H1 (cell line): ENCODE measurements around the gene PARP1. TPM values are rescaled to one million over a fixed set of nuclear protein-coding genes. Genes with fewer than 3 reads are reported as not detected.

ENCODE experiments used
- CTCF ChIA-PET: fragments of 300-600 bp; sonication (Branson Sonifier 250); formaldehyde crosslinking; loops from one replicate; lab custom pipeline; 2021; ENCODE audit not compliant: partially characterized antibody; lab: Charles Lee
- POLR2A ChIA-PET: fragments of 300-600 bp; sonication (Branson Sonifier 250); formaldehyde crosslinking; loops from one replicate; lab custom pipeline; 2021; ENCODE audit warnings: inconsistent platforms; ENCODE audit not compliant: partially characterized antibody; lab: Charles Lee
- DNase-seq, 2 experiments: peaks; one replicate each; pipeline versions ENCODE4 v3.0.0 to v3.0.0-alpha.2; 2010 to 2022; ENCODE audit warnings: low spot score in 2 of 2, low read depth in 1 of 2, mixed read lengths in 1 of 2
- FAIRE-seq: peaks from 2 replicates; lab custom pipeline; 2011; peaks lifted over from hg19 to GRCh38; lab: Jason Lieb, UNC
- H2AFZ ChIP-seq: 2 replicates; pipeline ENCODE4 v1.8.1; 2012; ENCODE audit warnings: low read length, inconsistent platforms
- H2AK5ac ChIP-seq: 2 replicates; pipeline ENCODE4 v1.6.1; 2013; ENCODE audit warnings: low read depth, low read length
- H2BK120ac ChIP-seq: replicated peaks from 2 replicates; pipeline ENCODE3; 2013; ENCODE audit warnings: low read depth, low read length, inconsistent platforms
- H2BK12ac ChIP-seq: 2 replicates; pipeline ENCODE4 v1.6.1; 2013; ENCODE audit warnings: low read depth, low read length
- H2BK15ac ChIP-seq: 2 replicates; pipeline ENCODE4 v1.6.1; 2013; ENCODE audit warnings: low read length
- H2BK20ac ChIP-seq: 2 replicates; pipeline ENCODE4 v1.6.1; 2013; ENCODE audit warnings: low read length
- H2BK5ac ChIP-seq: 2 replicates; pipeline ENCODE4 v1.6.1; 2013; ENCODE audit warnings: low read depth, low read length
- H3K14ac ChIP-seq: 2 replicates; pipeline ENCODE4 v1.6.1; 2013; ENCODE audit warnings: inconsistent platforms; ENCODE audit not compliant: insufficient read length
- H3K18ac ChIP-seq: 2 replicates; pipeline ENCODE4 v1.6.1; 2013; ENCODE audit warnings: low read length; ENCODE audit errors: extremely low read depth
- H3K23ac ChIP-seq: 2 replicates; pipeline ENCODE4 v1.6.1; 2013; ENCODE audit warnings: inconsistent platforms; ENCODE audit not compliant: insufficient read length
- H3K23me2 ChIP-seq: 2 replicates; pipeline ENCODE4 v1.6.1; 2013; ENCODE audit warnings: low read depth, low read length
- H3K27ac ChIP-seq: 2 replicates; pipeline ENCODE4 v1.6.1; 2011; ENCODE audit warnings: low read depth, low read length, inconsistent platforms
- H3K27me3 ChIP-seq, 4 experiments: replicated peaks in 1 of 4; 1 replicate in 1 of 4; 2 replicates in 3 of 4; pipeline versions ENCODE4 v1.6.1 to v1.8.1; 2011 to 2013; ENCODE audit warnings: low read length in 3 of 4, mild to moderate bottlenecking in 3 of 4, inconsistent platforms in 2 of 4, mixed read lengths in 2 of 4, moderate library complexity in 1 of 4; ENCODE audit not compliant: control insufficient read depth in 3 of 4, insufficient read depth in 3 of 4; ENCODE audit errors: extremely low read depth in 1 of 4
- H3K36me3 ChIP-seq, 4 experiments: 2 replicates each; pipeline versions ENCODE4 v1.6.1 to v1.8.1; 2011 to 2013; ENCODE audit warnings: mild to moderate bottlenecking in 4 of 4, low read length in 3 of 4, moderate library complexity in 2 of 4, control low read depth in 1 of 4, inconsistent platforms in 1 of 4; ENCODE audit not compliant: insufficient read depth in 4 of 4, control insufficient read depth in 2 of 4
- H3K4ac ChIP-seq: replicated peaks from 2 replicates; pipeline ENCODE3; 2013; ENCODE audit warnings: low read length, low read depth, mixed read lengths, inconsistent platforms; ENCODE audit not compliant: insufficient read length
- H3K4me1 ChIP-seq, 4 experiments: replicated peaks in 1 of 4; 1 replicate in 1 of 4; 2 replicates in 3 of 4; pipeline versions ENCODE4 v1.6.1 to v1.8.1; 2011 to 2013; ENCODE audit warnings: low read length in 3 of 4, inconsistent platforms in 2 of 4, mixed read lengths in 1 of 4; ENCODE audit not compliant: insufficient read depth in 4 of 4, control insufficient read depth in 3 of 4
- H3K4me2 ChIP-seq, 2 experiments: 2 replicates each; pipeline versions ENCODE4 v1.6.1 to v1.8.1; 2011 to 2013; ENCODE audit warnings: low read depth in 2 of 2, low read length in 2 of 2, control low read depth in 1 of 2, inconsistent platforms in 1 of 2, mild to moderate bottlenecking in 1 of 2; ENCODE audit not compliant: insufficient read depth in 1 of 2
- H3K4me3 ChIP-seq, 4 experiments: fragments of 200-600, 300-600 bp in 1 of 4; sonication (generic), shearing (Covaris generic), sonication (Bioruptor Twin) in 1 of 4; 2 replicates each; pipeline versions ENCODE4 v1.5.1 to v1.8.1; 2011 to 2016; ENCODE audit warnings: low read length in 4 of 4, low read depth in 3 of 4, control low read depth in 2 of 4, inconsistent platforms in 2 of 4, mild to moderate bottlenecking in 2 of 4, mixed read lengths in 1 of 4, moderate library complexity in 1 of 4; ENCODE audit not compliant: insufficient read depth in 2 of 4; ENCODE audit errors: extremely low read depth in 1 of 4
- H3K56ac ChIP-seq: replicated peaks from 2 replicates; pipeline ENCODE3; 2013; ENCODE audit warnings: low read depth, mild to moderate bottlenecking, mixed read lengths, low read length, inconsistent platforms; ENCODE audit not compliant: insufficient read length
- H3K79me1 ChIP-seq: 2 replicates; pipeline ENCODE4 v1.6.1; 2013; ENCODE audit warnings: low read depth, low read length, control low read depth
- H3K79me2 ChIP-seq, 2 experiments: 2 replicates each; pipeline versions ENCODE4 v1.6.1 to v1.8.1; 2012 to 2013; ENCODE audit warnings: low read length in 2 of 2, mild to moderate bottlenecking in 2 of 2, inconsistent platforms in 1 of 2; ENCODE audit not compliant: insufficient read depth in 2 of 2, control insufficient read depth in 1 of 2
- H3K9ac ChIP-seq, 4 experiments: replicated peaks in 1 of 4; 1 replicate in 1 of 4; 2 replicates in 3 of 4; pipeline versions ENCODE4 v1.6.1 to v1.8.1; 2011 to 2013; ENCODE audit warnings: low read depth in 3 of 4, low read length in 3 of 4, control low read depth in 2 of 4, mild to moderate bottlenecking in 2 of 4, moderate library complexity in 2 of 4, inconsistent platforms in 1 of 4; ENCODE audit errors: extremely low read depth in 1 of 4
- H3K9me3 ChIP-seq, 2 experiments: 2 replicates each; pipeline versions ENCODE4 v1.6.1 to v1.8.1; 2012 to 2013; ENCODE audit warnings: mild to moderate bottlenecking in 2 of 2, moderate library complexity in 2 of 2, control low read depth in 1 of 2, inconsistent platforms in 1 of 2, low read depth in 1 of 2, low read length in 1 of 2, mixed read lengths in 1 of 2; ENCODE audit not compliant: insufficient read depth in 2 of 2
- H4K20me1 ChIP-seq, 2 experiments: replicated peaks in 1 of 2; 2 replicates each; pipeline versions ENCODE3 to v1.8.1; 2011 to 2013; ENCODE audit warnings: inconsistent platforms in 2 of 2, low read length in 2 of 2, mild to moderate bottlenecking in 1 of 2; ENCODE audit not compliant: insufficient read depth in 2 of 2, control insufficient read depth in 1 of 2
- H4K5ac ChIP-seq: 2 replicates; pipeline ENCODE4 v1.6.1; 2013; ENCODE audit warnings: low read length, low read depth, mixed read lengths, inconsistent platforms; ENCODE audit not compliant: insufficient read length
- H4K8ac ChIP-seq: 2 replicates; pipeline ENCODE4 v1.8.0; 2013; ENCODE audit warnings: mild to moderate bottlenecking, moderate library complexity, low read length, inconsistent platforms; ENCODE audit not compliant: insufficient read depth; ENCODE audit errors: extremely low read depth
- H4K91ac ChIP-seq: replicated peaks from 2 replicates; pipeline ENCODE3; 2013; ENCODE audit warnings: low read length, mixed read lengths, inconsistent platforms; ENCODE audit not compliant: insufficient read length
- BACH1 ChIP-seq: IDR thresholded peaks from 2 replicates; pipeline ENCODE4 v1.6.1; 2012; ENCODE audit warnings: low read length, improper control_type of control experiment
- CHD2 ChIP-seq: IDR thresholded peaks from 2 replicates; pipeline ENCODE4 v1.6.1; 2012; ENCODE audit warnings: low read length, improper control_type of control experiment
- GTF2F1 ChIP-seq: IDR thresholded peaks from 2 replicates; pipeline ENCODE4 v1.6.1; 2012; ENCODE audit warnings: low read depth, low read length, improper control_type of control experiment, borderline replicate concordance
- SIX5 ChIP-seq: IDR thresholded peaks from 2 replicates; pipeline ENCODE4 v1.6.1; 2011; ENCODE audit warnings: mild to moderate bottlenecking, low read depth, low read length
- TCF12 ChIP-seq: IDR thresholded peaks from 2 replicates; pipeline ENCODE4 v1.6.1; 2011; ENCODE audit warnings: low read depth, mild to moderate bottlenecking, low read length
- WGBS, 2 experiments: shearing (Covaris generic) in 1 of 2; methylation state at CpG; one replicate each; pipeline versions ENCODE4 v1.1.6 to v1.1.7; 2013 to 2015; ENCODE audit warnings: low lambda C conversion rate in 2 of 2, mixed read lengths in 2 of 2, inconsistent platforms in 1 of 2, low coverage in 1 of 2, missing lambda C conversion rate in 1 of 2; ENCODE audit not compliant: insufficient replicate concordance in 2 of 2, insufficient coverage in 1 of 2, insufficient read length in 1 of 2; ENCODE audit errors: extremely low coverage in 1 of 2, missing lambda C conversion rate in 1 of 2; 5-methylcytosine and 5-hydroxymethylcytosine counted together
- polyA plus RNA-seq, 7 experiments: library from polyadenylated mRNA; depleted of rRNA in 3 of 7; stranded (reverse) in 5 of 7; unstranded in 2 of 7; fragments of >200 nt in 5 of 7; fragments of 200-250 nt in 2 of 7; gene quantifications; 1 replicate in 5 of 7; 2 replicates in 1 of 7; 4 replicates in 1 of 7; pipeline versions ENCODE4 v1.2.1 to v1.2.3, GENCODE V29; 2011 to 2013; ENCODE audit warnings: missing spikeins in 2 of 7, mixed read lengths in 2 of 7
- total RNA-seq: library from RNA; stranded (reverse); fragmentation: NEBNext Ultra II Directional; extraction: Animal tissue kit (Norgen Biotek cat#: 25700); gene quantifications from 2 replicates; pipeline ENCODE4 v1.2.1, GENCODE V29; 2021

The PARP1 gene
- total and polyA plus RNA-seq, 2 of the 8 experiments (the other 6 are each of a cell fraction or from before 2014, with no cell fraction given): 416 to 441 TPM

DNA sequence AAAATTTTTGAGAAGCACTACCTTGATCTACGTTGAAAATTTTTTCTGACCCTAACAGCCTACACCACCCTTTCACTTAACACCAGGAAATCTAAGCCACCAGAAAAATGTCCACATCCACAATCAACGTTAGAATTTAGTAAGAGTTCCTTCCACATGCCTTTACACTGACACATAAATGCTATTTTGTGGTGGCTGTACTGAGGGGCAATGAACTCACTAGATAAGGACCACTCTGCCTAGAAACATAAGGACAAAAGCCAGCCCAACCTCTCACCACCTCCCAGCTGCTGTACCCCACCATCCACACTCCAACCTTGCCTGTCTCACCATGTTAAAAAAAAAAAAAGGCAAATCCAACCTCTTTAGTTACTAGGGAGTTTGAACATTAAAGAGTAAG is 29.8 kb downstream of the PARP1 start:
- Histone ChIP-seq H3K14ac (no peak overlapping the region), H2AK5ac (no peak overlapping the region), H3K79me1 (0 out of 2 replicates have a peak, but pooled peaks cover 2% of the 10 kb centered on the region), H3K18ac (no peak overlapping the region), H3K4ac (no peak overlapping the region), H3K79me2 (peaks cover 0 to 11% of the 10 kb centered on the region in 2 experiments; a peak in 1 of 4 replicates), H3K56ac (no peak overlapping the region), H3K4me1 (no peaks in the 10 kb centered on the region), H3K36me3 (peaks cover 61 to 100% (median 97%) of the 10 kb centered on the region in 4 experiments), H3K4me3 (no peak overlapping the region), H2BK5ac (no peak overlapping the region), H4K91ac (no peak overlapping the region), H3K23me2 (no peaks in the 10 kb centered on the region), H3K23ac (no peak overlapping the region), H3K4me2 (no peak overlapping the region), H3K9me3 (no peaks in the 10 kb centered on the region), H3K27me3 (no peaks in the 10 kb centered on the region), H4K8ac (no peak overlapping the region), H4K20me1 (peaks cover 5 to 8% of the 10 kb centered on the region in 2 experiments), H4K5ac (no peak overlapping the region), H2BK15ac (no peak overlapping the region), H3K9ac (no peak overlapping the region), H2BK12ac (no peak overlapping the region), H3K27ac (no peak overlapping the region), H2BK120ac (no peak overlapping the region), H2AFZ (no peak overlapping the region), H2BK20ac (no peak overlapping the region)
- ChIA-PET POLR2A (interaction anchor here (0.7 kb wide), 1 partner anchor 26 kb away, joined by 3 read pairs; no protein-coding TSS in a partner anchor), CTCF (interaction anchor here (0.7 to 1.3 kb wide), 2 partner anchors 22 to 252 kb away, joined by 3 read pairs; no protein-coding TSS in a partner anchor)
- TF ChIP-seq TCF12 (no peak), CHD2 (no peak), GTF2F1 (no peak), BACH1 (no peak), SIX5 (no peak)
- 92% methylated on average over 2 of the region's 2 CpGs; no CpG with 5 or more reads in 1 of the 2 experiments for WGBS, 2 experiments
- no peak for DNase-seq
- FAIRE-seq: no peak
